NCI-H82 (cell line): ENCODE measurements around the gene ARSG.
A peak's percentile ranks its signal among the peaks of the same experiment; 100 is the strongest.

Experiments used
- DNase-seq: peaks from one replicate; lab custom pipeline; 2025; lab: John Stamatoyannopoulos, UW

Gene ARSG

GRCh38 chr17:68452724-68453290 lies 161.5 kb downstream of the ARSG start:
- DNase-seq: peak; percentile 56

- no peak for DNase-seq
Observed at GRCh38 chr17:68453991-68454665, 162.8 kb downstream of the ARSG start.

- no peak for DNase-seq
Observed at GRCh38 chr17:68455901-68456338, 164.6 kb downstream of the ARSG start.

- peak; percentile 31 for DNase-seq
Observed at GRCh38 chr17:68456339-68457167, 165.3 kb downstream of the ARSG start.

GRCh38 chr17:68457168-68457538 lies 165.9 kb downstream of the ARSG start, which contains the start of gene WIPI1:
Gene WIPI1 (minus strand): TSS chr17:68457496. CDS start chr17:68457421, 75 bp downstream.
- no peak for DNase-seq

- peak; percentile 99 for DNase-seq
Observed at GRCh38 chr17:68457539-68458259, 166.4 kb downstream of the ARSG start.

GRCh38 chr17:68458260-68459036 lies 167.2 kb downstream of the ARSG start:
- no peak for DNase-seq

GRCh38 chr17:68459037-68459639 lies 167.8 kb downstream of the ARSG start:
- DNase-seq: no peak

- DNase-seq: no peak
Observed at GRCh38 chr17:68460146-68460545, 168.9 kb downstream of the ARSG start.

- no peak for DNase-seq
Observed at GRCh38 chr17:68460715-68461114, 169.4 kb downstream of the ARSG start.

GRCh38 chr17:68461122-68461539 lies 169.8 kb downstream of the ARSG start:
- no peak for DNase-seq

- DNase-seq: no peak
Observed at GRCh38 chr17:68461589-68461988, 170.3 kb downstream of the ARSG start.

GRCh38 chr17:68462381-68463210 lies 171.3 kb downstream of the ARSG start:
- DNase-seq: peak; percentile 97

GRCh38 chr17:68463211-68464019 lies 172.1 kb downstream of the ARSG start:
- no peak for DNase-seq

GRCh38 chr17:68468334-68468733 lies 177.0 kb downstream of the ARSG start:
- DNase-seq: no peak

GRCh38 chr17:68468788-68469187 lies 177.5 kb downstream of the ARSG start:
- peak; percentile 73 for DNase-seq
